Colonic mucosa (tissue), 4 donors: Measurements from ENCODE around the gene MT3. TPM values are rescaled to one million over a fixed set of nuclear protein-coding genes. Genes with fewer than 3 reads are reported as not detected.
A peak's percentile ranks its signal among the peaks of the same experiment; 100 is the strongest.

ENCODE experiments used
- DNase-seq: peaks from one replicate; pipeline ENCODE4 v3.0.0-alpha.2; 2020
- H3K27ac ChIP-seq: fragments of 200-600 bp; one replicate; pipeline ENCODE4 v1.8.0; 2021
- H3K27me3 ChIP-seq: fragments of 200-600 bp; one replicate; pipeline ENCODE4 v1.8.0; 2021
- H3K36me3 ChIP-seq: fragments of 200-600 bp; one replicate; pipeline ENCODE4 v1.8.0; 2021
- H3K4me1 ChIP-seq: fragments of 200-600 bp; one replicate; pipeline ENCODE4 v1.8.0; 2021; ENCODE audit warnings: mild to moderate bottlenecking
- H3K4me3 ChIP-seq: fragments of 200-600 bp; one replicate; pipeline ENCODE4 v1.8.0; 2021
- H3K9ac ChIP-seq, 2 donors: one replicate each; pipeline ENCODE4 v1.7.0; 2013; ENCODE audit warnings: control low read depth in 2 of 2, low read depth in 2 of 2, low read length in 2 of 2
- H3K9me3 ChIP-seq: fragments of 200-600 bp; one replicate; pipeline ENCODE4 v1.8.0; 2021
- intact Hi-C: fragments of 100-400 bp; cut with DNase I; formaldehyde crosslinking; loops from one replicate; pipeline ENCODE4 v1.14.1; 2022
- total RNA-seq, 2 donors: library from RNA; stranded (reverse); fragmentation: NEBNext Ultra II Directional in 1 of 2; extraction: Animal tissue kit (Norgen Biotek cat#: 25700) in 1 of 2; gene quantifications; one replicate each; pipeline ENCODE4 v1.2.1, GENCODE V29; 2021
- TF ChIP-seq, protein P1 (sequence below): fragments of 200-600 bp; IDR thresholded peaks from one replicate; pipeline ENCODE4 v1.8.0; 2022; ENCODE audit warnings: antibody characterized with exemption, mild to moderate bottlenecking
- donor health status: healthy.
- donor health status: DM: no; HTN: no; CAD: no.
- donor health status: DM: no; HTN: no; CAD: no.

MT3 gene
- total RNA-seq: 1 to 10 TPM; 3.6 to 4.0 TPM

DNA sequence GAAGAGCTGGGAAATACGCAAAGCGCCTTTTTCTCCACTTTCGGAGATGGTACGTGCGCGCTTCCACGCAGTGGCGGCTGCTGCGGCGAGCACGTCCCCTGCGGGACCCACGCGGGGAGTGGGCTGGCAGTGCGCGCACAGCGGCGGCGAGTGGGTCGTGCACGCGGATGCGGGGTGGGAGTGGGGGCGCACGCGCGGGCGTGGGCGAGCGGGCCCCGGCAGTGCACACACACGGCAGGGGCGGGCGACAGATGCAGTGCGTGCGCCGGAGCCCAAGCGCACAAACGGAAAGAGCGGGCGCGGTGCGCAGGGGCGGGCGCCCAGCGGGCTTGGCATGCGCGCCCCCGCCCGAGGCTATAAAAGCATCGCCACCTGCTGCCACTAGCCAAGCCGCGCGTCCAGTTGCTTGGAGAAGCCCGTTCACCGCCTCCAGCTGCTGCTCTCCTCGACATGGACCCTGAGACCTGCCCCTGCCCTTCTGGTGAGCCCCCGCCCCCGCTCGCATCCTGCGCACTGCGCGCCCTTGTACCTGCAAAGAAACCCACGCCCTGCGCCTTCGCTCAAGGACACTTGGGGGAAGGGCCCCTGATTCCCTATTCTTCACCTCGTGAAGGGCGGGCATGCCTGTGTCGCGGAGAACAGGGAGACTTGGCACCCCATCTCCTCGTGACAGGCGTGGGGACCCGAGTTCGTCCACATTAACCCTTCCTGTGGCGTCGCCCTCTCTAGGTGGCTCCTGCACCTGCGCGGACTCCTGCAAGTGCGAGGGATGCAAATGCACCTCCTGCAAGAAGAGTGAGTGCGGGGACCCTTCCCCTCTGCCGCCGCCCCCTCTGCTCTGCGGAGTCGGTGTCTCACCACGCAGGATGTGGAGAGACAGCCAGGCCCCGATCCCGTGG lies at the start of gene MT3:
TSS of gene MT3 (plus strand) at position 388 of the 899 bp plus-strand sequence. CDS start at position 451, 63 bp downstream.
- TF ChIP-seq, protein P1, sequence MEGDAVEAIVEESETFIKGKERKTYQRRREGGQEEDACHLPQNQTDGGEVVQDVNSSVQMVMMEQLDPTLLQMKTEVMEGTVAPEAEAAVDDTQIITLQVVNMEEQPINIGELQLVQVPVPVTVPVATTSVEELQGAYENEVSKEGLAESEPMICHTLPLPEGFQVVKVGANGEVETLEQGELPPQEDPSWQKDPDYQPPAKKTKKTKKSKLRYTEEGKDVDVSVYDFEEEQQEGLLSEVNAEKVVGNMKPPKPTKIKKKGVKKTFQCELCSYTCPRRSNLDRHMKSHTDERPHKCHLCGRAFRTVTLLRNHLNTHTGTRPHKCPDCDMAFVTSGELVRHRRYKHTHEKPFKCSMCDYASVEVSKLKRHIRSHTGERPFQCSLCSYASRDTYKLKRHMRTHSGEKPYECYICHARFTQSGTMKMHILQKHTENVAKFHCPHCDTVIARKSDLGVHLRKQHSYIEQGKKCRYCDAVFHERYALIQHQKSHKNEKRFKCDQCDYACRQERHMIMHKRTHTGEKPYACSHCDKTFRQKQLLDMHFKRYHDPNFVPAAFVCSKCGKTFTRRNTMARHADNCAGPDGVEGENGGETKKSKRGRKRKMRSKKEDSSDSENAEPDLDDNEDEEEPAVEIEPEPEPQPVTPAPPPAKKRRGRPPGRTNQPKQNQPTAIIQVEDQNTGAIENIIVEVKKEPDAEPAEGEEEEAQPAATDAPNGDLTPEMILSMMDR: no peak
- Histone ChIP-seq H3K9me3 (no peaks in the 10 kb centered on the region), H3K9ac (peak within 1 kb of the TSS in 1 of 2 donors; percentile 49), H3K27ac (no peak within 1 kb of the TSS), H3K4me1 (peaks cover 6% of the 10 kb centered on the region), H3K27me3 (peaks cover 18% of the 10 kb centered on the region), H3K36me3 (no peaks in the 10 kb centered on the region), H3K4me3 (peak within 1 kb of the TSS; percentile 37)
- DNase-seq: peak; percentile 45
- intact Hi-C loops: no loop called here

- H3K9ac ChIP-seq: no peak overlapping the region
These were observed 49.7 kb upstream of the MT3 start for GRCh38 chr16:56539656-56540055.

DNA sequence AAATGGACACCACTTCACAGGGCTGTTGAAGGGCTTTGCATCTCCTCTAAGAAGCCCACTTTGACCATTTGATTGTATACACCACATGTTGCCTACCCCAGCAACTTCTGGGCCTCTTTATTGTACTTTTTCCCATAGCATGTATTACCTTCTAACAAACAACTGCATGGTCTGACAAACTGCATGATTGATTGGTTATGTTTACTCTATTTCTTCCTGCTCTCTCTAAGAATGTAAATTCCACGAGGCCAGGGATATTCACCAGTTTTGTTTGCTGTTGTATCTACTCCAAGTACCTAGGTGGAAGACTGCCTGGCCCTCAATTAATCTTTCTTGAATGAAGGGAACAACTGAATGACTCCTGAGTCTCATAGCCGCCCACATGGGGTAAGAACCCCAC lies 47.3 kb upstream of the MT3 start:
- intact Hi-C loops: no loop called here
- Histone ChIP-seq H3K27me3 (no peaks in the 10 kb centered on the region), H3K4me1 (no peaks in the 10 kb centered on the region), H3K9me3 (no peaks in the 10 kb centered on the region), H3K4me3 (no peak overlapping the region), H3K36me3 (no peaks in the 10 kb centered on the region), H3K9ac (no peak overlapping the region), H3K27ac (no peak overlapping the region)
- DNase-seq: no peak
- TF ChIP-seq, protein P1: no peak

More at GRCh38 chr16:56539656-56540055, 49.7 kb upstream of the MT3 start:
- Histone ChIP-seq H3K27ac (no peak overlapping the region), H3K4me1 (no peaks in the 10 kb centered on the region), H3K4me3 (no peak overlapping the region), H3K36me3 (no peaks in the 10 kb centered on the region), H3K27me3 (no peaks in the 10 kb centered on the region), H3K9me3 (no peaks in the 10 kb centered on the region)
- no peak for DNase-seq
- TF ChIP-seq, protein P1: no peak
- intact Hi-C loops: no loop called here

DNA sequence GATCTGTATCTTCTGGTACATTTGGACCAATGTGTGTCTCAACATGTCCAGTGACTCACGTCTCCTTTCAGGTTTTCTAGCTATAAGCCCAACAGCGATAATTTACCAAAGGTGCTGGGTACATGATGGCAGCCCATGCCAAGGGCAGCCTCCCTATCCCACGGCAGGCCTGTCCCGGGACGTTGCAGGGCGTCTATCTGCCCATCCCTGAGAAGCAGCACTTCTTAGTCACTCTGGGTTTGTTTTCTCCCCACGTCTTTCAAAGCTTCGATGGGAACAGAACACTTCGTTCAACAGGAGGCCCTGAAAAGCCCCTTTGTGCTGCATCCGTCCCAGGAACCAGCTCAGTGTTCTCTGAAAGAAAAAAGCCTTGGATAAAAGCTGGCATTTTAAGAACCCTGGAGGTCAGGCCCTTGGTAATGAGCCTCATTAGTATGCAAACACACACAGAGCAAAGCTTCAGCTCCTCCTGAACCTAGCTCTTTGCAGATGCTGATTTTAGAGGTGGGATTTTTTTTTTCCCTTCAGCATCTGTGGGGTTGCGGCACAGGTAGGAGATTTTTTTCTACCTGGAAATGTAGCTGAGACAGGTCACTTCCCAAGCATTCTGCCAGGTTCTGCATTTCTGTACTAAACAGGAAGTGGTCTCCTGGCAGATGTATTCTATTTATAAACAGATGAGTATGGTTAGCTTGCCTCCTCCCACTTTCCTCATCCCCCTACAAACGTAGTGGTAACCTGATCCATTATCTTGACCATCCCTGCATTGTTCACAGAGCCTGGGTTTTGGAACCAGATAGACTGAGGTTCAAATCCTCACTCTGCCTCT lies 42.0 kb upstream of the MT3 start:
- Histone ChIP-seq H3K36me3 (no peaks in the 10 kb centered on the region), H3K9me3 (no peaks in the 10 kb centered on the region), H3K4me1 (no peaks in the 10 kb centered on the region), H3K4me3 (no peak overlapping the region), H3K9ac (no peak overlapping the region), H3K27me3 (no peaks in the 10 kb centered on the region), H3K27ac (no peak overlapping the region)
- intact Hi-C loops: no loop called here
- TF ChIP-seq, protein P1: no peak
- no peak for DNase-seq

DNA sequence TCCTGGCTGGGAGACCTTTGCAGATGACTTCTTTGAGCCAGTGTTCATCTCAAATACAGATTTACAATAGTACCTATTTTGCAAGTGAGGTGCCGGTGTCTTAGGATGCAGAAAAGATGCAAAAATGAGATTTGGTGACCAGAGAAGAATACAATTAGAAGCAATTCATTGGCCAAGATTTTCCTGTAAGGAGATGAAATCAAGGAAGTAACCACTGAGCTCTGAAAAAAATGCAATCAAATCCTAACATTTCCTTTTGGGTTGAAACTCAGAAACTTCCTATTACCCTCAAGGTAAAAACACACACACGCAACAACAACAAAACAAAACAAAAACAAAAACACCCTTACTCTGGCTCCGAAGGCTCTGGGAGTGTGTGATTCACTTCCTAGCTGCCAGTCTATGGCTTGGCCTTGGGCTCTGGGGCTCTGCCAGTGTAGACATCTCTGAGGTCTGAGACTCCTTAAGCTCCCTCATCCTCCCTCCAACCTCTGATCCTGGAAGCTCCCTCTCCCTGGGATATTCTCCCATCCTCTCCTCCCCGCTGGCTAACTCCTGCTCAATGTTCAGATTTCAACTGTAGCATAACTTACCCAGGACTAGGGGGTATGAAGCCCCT lies 41.3 kb upstream of the MT3 start:
- no peak for DNase-seq

More for the DNA sequence above, 41.3 kb upstream of the MT3 start:
- Histone ChIP-seq H3K4me3 (no peak overlapping the region), H3K4me1 (no peaks in the 10 kb centered on the region), H3K27ac (no peak overlapping the region), H3K27me3 (no peaks in the 10 kb centered on the region), H3K9ac (no peak overlapping the region), H3K9me3 (no peaks in the 10 kb centered on the region), H3K36me3 (no peaks in the 10 kb centered on the region)
- intact Hi-C loops: no loop called here
- TF ChIP-seq, protein P1: no peak
